ENCODE data around the gene GPX6.
"Not testable (repeated sequence)": the region's sequence is repeated elsewhere in the genome, so short reads cannot be mapped to it uniquely, and the experiment has no call there.

The GPX6 gene

GRCh38 chr6:28523241-28523622 lies 7.6 kb upstream of the GPX6 start:
- no peak for DNase-seq

DNA sequence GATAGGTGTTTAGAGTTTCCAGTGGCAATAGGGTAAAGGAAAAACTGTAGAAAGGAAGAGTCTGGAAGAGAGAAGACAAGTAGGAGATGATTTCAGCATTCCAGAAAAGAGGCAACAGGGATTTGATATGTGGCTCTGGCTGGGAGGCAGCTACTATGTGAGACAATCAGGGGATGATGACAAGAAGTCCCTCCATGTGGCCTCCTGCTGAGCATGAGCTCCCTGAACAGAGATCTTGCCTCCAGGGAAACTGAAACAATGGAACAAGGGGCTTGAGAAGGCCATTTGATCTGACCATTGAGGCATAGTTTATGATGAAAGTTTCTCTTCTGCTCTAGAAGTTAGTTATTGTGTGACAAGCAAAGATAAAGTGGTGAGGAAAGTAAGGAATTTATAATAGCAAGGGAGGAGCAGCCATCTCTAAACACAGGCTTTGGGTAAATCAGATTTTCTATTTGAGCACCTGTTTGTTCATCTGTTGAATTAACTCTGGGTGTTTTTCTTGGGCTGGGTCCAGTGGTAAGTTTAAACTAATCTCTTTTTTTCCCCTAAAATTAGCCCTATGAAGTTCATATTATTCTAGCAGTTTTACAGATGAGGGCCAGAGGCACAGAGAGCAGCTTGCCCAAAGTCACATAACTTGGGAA lies 7.1 kb upstream of the GPX6 start:
- DNase-seq = no peak

GRCh38 chr6:28517964-28518363 lies 2.4 kb upstream of the GPX6 start:
- DNase-seq = no peak

DNA sequence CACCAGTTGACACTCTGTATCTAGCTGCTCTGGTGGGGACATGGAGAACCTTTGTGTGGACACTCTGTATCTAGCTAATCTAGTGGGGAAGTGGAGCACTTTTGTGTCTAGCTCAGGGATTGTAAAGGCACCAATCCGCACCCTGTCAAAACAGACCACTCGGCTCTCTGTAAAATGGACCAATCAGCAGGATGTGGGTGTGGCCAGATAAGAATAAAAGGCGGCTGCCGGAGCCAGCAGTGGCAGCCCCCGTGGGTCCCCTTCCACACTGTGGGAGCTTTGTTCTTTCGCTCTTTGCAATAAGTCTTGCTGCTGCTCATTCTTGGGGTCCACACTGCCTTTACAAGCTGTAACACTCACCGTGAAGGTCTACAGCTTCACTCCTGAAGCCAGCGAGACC lies 3.2 kb downstream of the GPX6 start:
- not testable (repeated sequence) for DNase-seq

DNA sequence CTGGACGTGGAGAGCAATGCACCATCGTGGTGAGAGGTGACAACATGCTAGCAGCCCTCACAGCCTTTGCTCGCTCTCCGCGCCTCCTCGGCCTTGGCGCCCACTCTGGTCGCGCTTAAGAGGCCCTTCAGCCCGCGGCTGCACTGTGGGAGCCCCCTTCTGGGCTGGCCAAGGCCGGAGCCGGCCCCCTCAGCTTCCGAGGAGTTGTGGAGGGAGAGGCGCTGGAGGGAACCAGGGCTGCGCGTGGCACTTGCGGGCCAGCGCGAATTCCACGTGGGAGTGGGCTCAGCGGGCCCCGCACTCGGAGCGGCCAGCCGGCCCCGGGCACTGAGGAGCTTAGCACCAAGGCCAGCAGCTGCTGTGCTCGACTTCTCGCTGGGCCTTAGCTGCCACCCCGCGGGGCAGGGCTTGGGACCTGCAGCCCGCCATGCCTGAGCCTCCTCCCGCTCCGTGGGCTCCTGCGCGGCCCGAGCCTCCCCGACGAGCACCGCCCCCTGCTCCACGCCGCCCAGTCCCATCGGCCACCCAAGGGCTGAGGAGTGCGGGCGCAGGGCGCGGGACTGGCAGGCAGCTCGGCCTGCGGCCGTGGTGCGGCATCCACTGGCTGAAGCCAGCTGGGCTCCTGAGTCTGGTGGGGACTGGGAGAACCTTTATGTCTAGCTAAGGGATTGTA lies 3.8 kb downstream of the GPX6 start:
- no peak for DNase-seq

GRCh38 chr6:28506807-28507475 lies 8.7 kb downstream of the GPX6 start:
- DNase-seq = no peak

- DNase-seq = no peak
Measured at GRCh38 chr6:28505733-28506132, 9.9 kb downstream of the GPX6 start.

DNA sequence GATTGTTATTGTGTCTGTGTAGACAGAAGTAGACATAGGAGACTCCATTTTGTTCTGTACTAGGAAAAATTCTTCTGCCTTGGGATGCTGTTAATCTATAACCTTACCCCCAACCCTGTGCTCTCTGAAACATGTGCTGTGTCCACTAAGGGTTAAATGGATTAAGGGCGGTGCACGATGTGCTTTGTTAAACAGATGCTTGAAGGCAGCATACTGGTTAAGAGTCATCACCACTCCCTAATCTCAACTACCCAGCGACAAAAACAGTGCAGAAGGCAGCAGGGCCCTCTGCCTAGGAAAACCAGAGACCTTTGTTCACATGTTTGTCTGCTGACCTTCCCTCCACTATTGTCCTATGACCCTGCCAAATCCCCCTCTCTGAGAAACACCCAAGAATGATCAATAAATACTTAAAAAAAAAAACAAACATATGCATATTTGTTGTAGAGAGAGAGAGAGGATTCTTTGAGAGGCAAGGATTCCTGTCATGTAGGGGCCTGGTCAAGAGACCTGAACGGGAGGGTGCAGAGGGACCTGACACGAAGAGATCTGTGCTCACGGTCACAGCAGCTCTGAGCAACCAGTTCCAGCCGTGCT lies 12.8 kb downstream of the GPX6 start:
- not testable (repeated sequence) for DNase-seq

- DNase-seq = not testable (repeated sequence)
Measured at GRCh38 chr6:28502136-28502535, 13.5 kb downstream of the GPX6 start.

GRCh38 chr6:28501259-28501658 lies 14.3 kb downstream of the GPX6 start:
- no peak for DNase-seq

DNA sequence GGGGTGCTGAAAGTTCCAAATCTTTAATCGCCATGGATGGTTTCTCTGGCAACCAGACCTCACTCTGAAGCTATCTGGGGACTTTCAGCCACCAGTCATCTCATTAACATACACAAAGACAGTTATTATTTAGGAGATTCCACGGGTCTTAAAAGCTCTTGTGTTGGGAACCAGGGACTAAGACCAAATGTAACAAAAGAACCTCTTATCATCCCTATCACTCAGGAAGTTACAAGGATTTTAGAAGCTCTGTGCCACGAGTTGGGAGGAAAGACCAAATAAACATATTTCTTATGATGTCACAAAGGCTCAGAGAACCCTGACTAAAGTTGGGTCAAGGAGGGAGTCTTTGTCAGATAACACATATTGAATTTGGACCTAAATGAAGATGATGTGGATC lies 17.7 kb downstream of the GPX6 start:
- DNase-seq = no peak

- no peak for DNase-seq
Measured at GRCh38 chr6:28497306-28497705, 18.3 kb downstream of the GPX6 start.

- DNase-seq = no peak
Measured at GRCh38 chr6:28496099-28496779, 19.4 kb downstream of the GPX6 start.

- DNase-seq = no peak
Measured at GRCh38 chr6:28491984-28492317, 23.6 kb downstream of the GPX6 start.

GRCh38 chr6:28490205-28490890 lies 25.2 kb downstream of the GPX6 start:
- no peak for DNase-seq

- DNase-seq = no peak
Measured at GRCh38 chr6:28489366-28490204, 26.0 kb downstream of the GPX6 start.

- DNase-seq = no peak
Measured at GRCh38 chr6:28488916-28489365, 26.7 kb downstream of the GPX6 start.

- DNase-seq = no peak
Measured at GRCh38 chr6:28486988-28487742, 28.4 kb downstream of the GPX6 start.

GRCh38 chr6:28486533-28486932 lies 29.1 kb downstream of the GPX6 start:
- DNase-seq = no peak

GRCh38 chr6:28485482-28485881 lies 30.1 kb downstream of the GPX6 start:
- DNase-seq = no peak
